HEK293 (cell line): ENCODE results near the gene PCCA.

Source experiments
- ZNF248 ChIP-seq: fragments of 450-650 bp; formaldehyde crosslinking; IDR thresholded peaks from 2 replicates; pipeline ENCODE4 v1.5.1; 2017; ENCODE audit warnings: missing biosample characterization, missing genetic modification characterization
- TF ChIP-seq, protein P1 (sequence below): fragments of 450-650 bp; formaldehyde crosslinking; IDR thresholded peaks from 2 replicates; pipeline ENCODE4 v1.5.1; 2016; ENCODE audit warnings: missing biosample characterization, missing genetic modification characterization

DNA sequence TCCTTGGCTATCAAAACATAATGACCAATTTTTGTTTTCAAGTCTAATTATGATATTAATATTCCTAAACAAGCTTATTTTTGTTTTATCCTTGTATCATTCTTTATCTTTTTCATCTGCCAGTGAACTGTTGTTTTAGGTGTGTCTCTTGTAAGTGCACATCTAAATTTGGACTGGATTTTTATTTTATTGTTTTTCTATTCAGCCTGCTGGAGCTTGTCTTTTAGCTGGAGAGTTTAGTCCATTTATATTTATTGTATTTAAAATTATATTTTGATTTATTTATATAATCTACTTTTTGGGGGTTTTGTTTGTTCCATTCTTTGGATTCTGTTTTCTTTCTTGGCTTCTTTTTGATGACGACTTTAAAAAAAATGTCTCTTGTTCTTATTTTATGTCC, 159.0 kb downstream of the PCCA start:
- TF ChIP-seq, protein P1, sequence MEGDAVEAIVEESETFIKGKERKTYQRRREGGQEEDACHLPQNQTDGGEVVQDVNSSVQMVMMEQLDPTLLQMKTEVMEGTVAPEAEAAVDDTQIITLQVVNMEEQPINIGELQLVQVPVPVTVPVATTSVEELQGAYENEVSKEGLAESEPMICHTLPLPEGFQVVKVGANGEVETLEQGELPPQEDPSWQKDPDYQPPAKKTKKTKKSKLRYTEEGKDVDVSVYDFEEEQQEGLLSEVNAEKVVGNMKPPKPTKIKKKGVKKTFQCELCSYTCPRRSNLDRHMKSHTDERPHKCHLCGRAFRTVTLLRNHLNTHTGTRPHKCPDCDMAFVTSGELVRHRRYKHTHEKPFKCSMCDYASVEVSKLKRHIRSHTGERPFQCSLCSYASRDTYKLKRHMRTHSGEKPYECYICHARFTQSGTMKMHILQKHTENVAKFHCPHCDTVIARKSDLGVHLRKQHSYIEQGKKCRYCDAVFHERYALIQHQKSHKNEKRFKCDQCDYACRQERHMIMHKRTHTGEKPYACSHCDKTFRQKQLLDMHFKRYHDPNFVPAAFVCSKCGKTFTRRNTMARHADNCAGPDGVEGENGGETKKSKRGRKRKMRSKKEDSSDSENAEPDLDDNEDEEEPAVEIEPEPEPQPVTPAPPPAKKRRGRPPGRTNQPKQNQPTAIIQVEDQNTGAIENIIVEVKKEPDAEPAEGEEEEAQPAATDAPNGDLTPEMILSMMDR (tag by site-specific recombination) = no peak
- TF ChIP-seq ZNF248 (tag by site-specific recombination) = no peak
